Esophagus muscularis mucosa (tissue), 4 donors: ENCODE measurements around the gene GMDS. TPM values are rescaled to one million over a fixed set of nuclear protein-coding genes. Genes with fewer than 3 reads are reported as not detected.

Experiments
- DNase-seq: peaks from one replicate; pipeline ENCODE4 v3.0.0-alpha.2; 2017; ENCODE audit errors: extremely low spot score
- H3K27ac ChIP-seq, 4 donors: fragments of 200-600 bp; sonication (generic); replicated peaks in 1 of 4; 1 replicate in 3 of 4; 2 replicates in 1 of 4; pipeline ENCODE4 v1.5.1; 2016 to 2019; ENCODE audit warnings: mild to moderate bottlenecking in 1 of 4
- H3K27me3 ChIP-seq, 4 donors: fragments of 200-600 bp; sonication (generic); one replicate each; pipeline versions ENCODE4 v1.5.1 to v1.6.0; 2016 to 2019
- H3K36me3 ChIP-seq, 4 donors: fragments of 200-600 bp; sonication (generic); one replicate each; pipeline ENCODE4 v1.5.1; 2016 to 2019
- H3K4me1 ChIP-seq, 4 donors: fragments of 200-600 bp; sonication (generic); one replicate each; pipeline ENCODE4 v1.5.1; 2016 to 2019
- H3K4me3 ChIP-seq, 4 donors: fragments of 200-600 bp; sonication (generic); 1 replicate in 2 of 4; 2 replicates in 2 of 4; pipeline ENCODE4 v1.5.1; 2016 to 2019; ENCODE audit warnings: mild to moderate bottlenecking in 4 of 4, moderate library complexity in 1 of 4
- H3K9me3 ChIP-seq, 4 donors: fragments of 200-600 bp; sonication (generic); 1 replicate in 3 of 4; 2 replicates in 1 of 4; pipeline ENCODE4 v1.5.1; 2016 to 2019
- CTCF ChIP-seq, 3 experiments: fragments of 200-600 bp in 2 of 3; fragments of 450-650 bp in 1 of 3; sonication (generic) in 2 of 3; IDR thresholded peaks; one replicate each; pipeline ENCODE4 v1.5.1; 2017 to 2019; ENCODE audit warnings: antibody characterized with exemption in 3 of 3, mild to moderate bottlenecking in 2 of 3, moderate library complexity in 1 of 3
- EP300 ChIP-seq: sonication (generic); formaldehyde crosslinking; IDR thresholded peaks from one replicate; pipeline ENCODE4 v1.6.1; 2017; ENCODE audit warnings: antibody characterized with exemption
- POLR2A ChIP-seq: fragments of 450-650 bp; IDR thresholded peaks from one replicate; pipeline ENCODE4 v1.6.1; 2017; ENCODE audit warnings: antibody characterized with exemption, moderate library complexity, mild to moderate bottlenecking, low read depth
- POLR2AphosphoS5 ChIP-seq, 2 donors: sonication (generic); formaldehyde crosslinking; IDR thresholded peaks; one replicate each; pipeline ENCODE4 v1.6.1; 2017; ENCODE audit warnings: antibody characterized with exemption in 2 of 2
- WGBS: methylation state at CpG from one replicate; pipeline ENCODE4 v1.1.5; 2018; 5-methylcytosine and 5-hydroxymethylcytosine counted together
- intact Hi-C: fragments of 100-400 bp; cut with DNase I; formaldehyde crosslinking; loops from one replicate; pipeline ENCODE4 v1.15.1; 2023
- total RNA-seq, 4 donors: library from RNA; depleted of rRNA; stranded (reverse); fragments of >200 nt; gene quantifications; one replicate each; pipeline versions ENCODE4 v1.1.0 to v1.2.1, GENCODE V29; 2016

The GMDS gene
- total RNA-seq, 4 donors from 2014 or later, result 3.6 to 14.1 (median 6.0) TPM

- intact Hi-C loops, result no loop called here
Observed at GRCh38 chr6:1633366-1634021, 611.9 kb downstream of the GMDS start.

GRCh38 chr6:1631251-1631650 is 614.2 kb downstream of the GMDS start:
- H3K36me3 ChIP-seq, result no peaks in the 10 kb centered on the region

More at GRCh38 chr6:1633366-1634021, 611.9 kb downstream of the GMDS start:
- no peaks in the 10 kb centered on the region for H3K36me3 ChIP-seq
- H3K27ac ChIP-seq, result no peak overlapping the region
- H3K4me3 ChIP-seq, result no peak overlapping the region
- DNase-seq, result no peak
- peaks cover 0 to 10% (median 0%) of the 10 kb centered on the region in 4 donors for H3K27me3 ChIP-seq
- H3K9me3 ChIP-seq, result no peaks in the 10 kb centered on the region
- TF ChIP-seq CTCF (IDR thresholded peaks at IDR 0.05), result no peak
- TF ChIP-seq POLR2AphosphoS5 (IDR thresholded peaks at IDR 0.05), result no peak
- no peak for TF ChIP-seq POLR2A
- no peak for TF ChIP-seq EP300
- 98% methylated on average over 13 of the region's 16 CpGs for WGBS
- peaks cover 0 to 17% (median 13%) of the 10 kb centered on the region in 4 donors for H3K4me1 ChIP-seq

GRCh38 chr6:1630771-1631217 is 614.6 kb downstream of the GMDS start:
- Histone ChIP-seq H3K4me1 (peaks cover 0 to 25% (median 18%) of the 10 kb centered on the region in 4 donors), H3K27ac (no peak overlapping the region), H3K36me3 (no peaks in the 10 kb centered on the region), H3K9me3 (no peaks in the 10 kb centered on the region), H3K27me3 (peaks cover 0 to 33% (median 2%) of the 10 kb centered on the region in 4 donors), H3K4me3 (no peak overlapping the region)
- 96% methylated on average over 11 of the region's 11 CpGs for WGBS
- intact Hi-C loops, result no loop called here
- DNase-seq, result no peak
- TF ChIP-seq CTCF (IDR thresholded peaks at IDR 0.05), result no peak
- no peak for TF ChIP-seq POLR2AphosphoS5 (IDR thresholded peaks at IDR 0.05)
- no peak for TF ChIP-seq EP300
- no peak for TF ChIP-seq POLR2A

More at GRCh38 chr6:1631251-1631650, 614.2 kb downstream of the GMDS start:
- Histone ChIP-seq H3K27ac (no peak overlapping the region), H3K27me3 (peaks cover 0 to 29% (median 2%) of the 10 kb centered on the region in 4 donors), H3K4me3 (no peak overlapping the region), H3K9me3 (no peaks in the 10 kb centered on the region), H3K4me1 (peaks cover 0 to 21% (median 14%) of the 10 kb centered on the region in 4 donors)
- WGBS, result 97% methylated on average over 4 of the region's 4 CpGs
- DNase-seq, result no peak
- TF ChIP-seq CTCF (IDR thresholded peaks at IDR 0.05) (no peak), POLR2AphosphoS5 (IDR thresholded peaks at IDR 0.05) (no peak), POLR2A (no peak), EP300 (no peak)
- intact Hi-C loops, result no loop called here

GRCh38 chr6:1630212-1630770 is 615.1 kb downstream of the GMDS start:
- intact Hi-C loops, result no loop called here
- 100% methylated on average over 9 of the region's 10 CpGs for WGBS
- TF ChIP-seq EP300, result no peak
- no peak for TF ChIP-seq CTCF (IDR thresholded peaks at IDR 0.05)
- no peak for TF ChIP-seq POLR2AphosphoS5 (IDR thresholded peaks at IDR 0.05)
- TF ChIP-seq POLR2A, result no peak
- Histone ChIP-seq H3K4me3 (no peak overlapping the region), H3K9me3 (no peaks in the 10 kb centered on the region), H3K4me1 (peaks cover 0 to 25% (median 19%) of the 10 kb centered on the region in 4 donors), H3K27me3 (peaks cover 0 to 33% (median 2%) of the 10 kb centered on the region in 4 donors), H3K36me3 (no peaks in the 10 kb centered on the region), H3K27ac (no peak overlapping the region)
- DNase-seq, result no peak
